GM21737 (cell line): ENCODE results near the gene ZFY.
"Not testable (repeated sequence)": the region's sequence is repeated elsewhere in the genome, so short reads cannot be mapped to it uniquely, and the experiment has no call there.

Source experiments
- ATAC-seq: cut with Tn5 transposase; IDR thresholded peaks from one replicate; pipeline ENCODE4 v1.9.1; 2021; ENCODE audit warnings: mild to moderate bottlenecking, moderate library complexity; ENCODE audit not compliant: unreplicated experiment

The ZFY gene

GRCh38 chrY:2972708-2973107, 37.5 kb downstream of the ZFY start:
- no peak for ATAC-seq

DNA sequence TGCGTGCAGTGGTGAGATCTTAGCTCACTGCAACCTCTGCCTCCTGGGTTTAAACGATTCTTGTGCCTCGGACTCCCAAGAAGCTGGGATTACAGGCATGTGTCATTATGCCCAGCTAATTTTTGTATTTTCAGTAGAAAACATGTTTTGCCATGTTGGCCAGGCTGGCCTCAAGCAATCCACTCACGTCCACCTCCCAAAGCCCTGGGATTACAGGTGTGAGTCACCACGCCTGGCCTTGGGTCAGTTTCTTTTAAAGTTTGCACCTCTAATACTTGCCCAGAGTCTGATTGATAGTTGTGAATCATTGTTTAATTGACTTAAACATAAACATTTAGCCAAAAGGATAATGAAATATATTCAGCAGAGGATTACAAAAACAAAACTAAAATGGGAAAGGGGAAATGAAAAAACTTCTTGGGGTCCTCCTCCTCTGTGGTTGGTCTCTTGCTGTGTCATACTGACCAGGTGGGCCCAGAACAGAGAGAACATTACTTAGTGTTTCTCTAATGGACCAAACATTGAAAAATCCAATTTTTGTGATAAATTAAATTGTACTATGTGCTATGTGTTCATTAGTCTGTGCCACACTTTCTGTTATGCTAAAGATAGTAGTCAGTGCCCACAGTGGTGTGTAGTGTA, 38.0 kb downstream of the ZFY start:
- no peak for ATAC-seq

GRCh38 chrY:2979283-2979682, 44.1 kb downstream of the ZFY start:
- ATAC-seq: no peak

GRCh38 chrY:2984491-2984890, 49.3 kb downstream of the ZFY start:
- no peak for ATAC-seq

GRCh38 chrY:2987178-2987577, 52.0 kb downstream of the ZFY start:
- ATAC-seq: not testable (repeated sequence)

- not testable (repeated sequence) for ATAC-seq
These were observed 62.2 kb downstream of the ZFY start for GRCh38 chrY:2997369-2997768.

DNA sequence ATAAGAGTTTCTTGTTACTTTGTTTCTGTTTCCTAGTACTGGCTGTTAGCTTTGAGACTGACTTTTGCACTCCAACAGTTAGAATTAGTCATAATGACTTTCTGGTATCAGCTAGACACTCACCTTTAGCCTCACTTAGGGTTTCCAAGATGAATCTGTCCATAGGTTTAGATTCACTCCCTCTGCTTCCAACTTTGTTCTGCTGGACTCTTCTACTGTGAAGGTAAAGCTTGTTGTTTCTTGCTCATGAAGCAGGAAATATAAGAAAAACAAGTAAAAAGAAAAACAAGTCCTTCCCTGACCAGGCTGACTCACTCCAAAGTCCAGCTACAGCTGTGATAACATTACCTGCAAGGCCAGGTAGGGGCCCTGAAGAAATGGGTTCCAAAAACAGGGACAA, 67.0 kb downstream of the ZFY start:
- no peak for ATAC-seq

GRCh38 chrY:3002680-3003515, 67.7 kb downstream of the ZFY start:
- peak; percentile 53 for ATAC-seq

GRCh38 chrY:3003516-3003830, 68.3 kb downstream of the ZFY start:
- peak; percentile 31 for ATAC-seq

- ATAC-seq: no peak
These were observed 68.7 kb downstream of the ZFY start for GRCh38 chrY:3003846-3004245.

DNA sequence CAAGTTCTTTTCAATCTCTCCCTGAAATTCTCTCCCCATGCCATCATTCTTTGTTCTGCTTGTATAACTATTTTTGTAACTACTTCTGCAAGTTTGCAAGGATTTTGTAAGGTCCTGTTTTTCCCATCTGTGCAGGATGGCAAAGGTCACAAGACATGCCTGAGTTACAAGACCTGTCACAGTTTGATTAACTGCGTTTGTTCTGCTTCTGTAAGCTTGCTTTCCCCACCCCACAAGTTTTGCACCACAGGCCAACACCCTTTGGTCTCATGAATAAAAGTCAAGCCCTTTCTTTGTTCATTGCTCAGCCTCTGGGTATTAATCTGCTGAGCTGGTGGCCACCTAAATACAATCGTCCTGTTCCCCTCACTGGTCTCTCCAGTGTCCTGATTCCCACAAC, 70.8 kb downstream of the ZFY start:
- ATAC-seq: not testable (repeated sequence)

DNA sequence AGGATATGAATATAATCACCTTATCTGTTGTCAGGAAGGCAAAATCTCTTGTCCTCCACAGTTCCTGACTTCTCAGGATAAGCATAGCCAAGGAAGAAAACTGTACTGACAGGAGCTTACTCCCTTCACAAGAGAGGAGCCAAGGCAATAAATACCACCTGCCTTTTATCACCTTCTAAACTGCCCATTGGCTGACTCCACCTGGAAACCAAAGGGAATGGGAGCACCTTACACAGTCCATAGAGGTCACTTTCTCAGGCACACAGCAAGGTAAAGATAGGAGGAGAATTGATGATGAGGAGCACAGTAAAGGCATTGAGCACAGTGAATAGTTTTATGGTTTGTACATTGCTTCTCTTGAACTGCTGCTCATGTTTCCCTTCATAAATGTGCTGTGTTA, 72.8 kb downstream of the ZFY start:
- no peak for ATAC-seq

GRCh38 chrY:3012226-3012625, 77.0 kb downstream of the ZFY start:
- ATAC-seq: no peak

DNA sequence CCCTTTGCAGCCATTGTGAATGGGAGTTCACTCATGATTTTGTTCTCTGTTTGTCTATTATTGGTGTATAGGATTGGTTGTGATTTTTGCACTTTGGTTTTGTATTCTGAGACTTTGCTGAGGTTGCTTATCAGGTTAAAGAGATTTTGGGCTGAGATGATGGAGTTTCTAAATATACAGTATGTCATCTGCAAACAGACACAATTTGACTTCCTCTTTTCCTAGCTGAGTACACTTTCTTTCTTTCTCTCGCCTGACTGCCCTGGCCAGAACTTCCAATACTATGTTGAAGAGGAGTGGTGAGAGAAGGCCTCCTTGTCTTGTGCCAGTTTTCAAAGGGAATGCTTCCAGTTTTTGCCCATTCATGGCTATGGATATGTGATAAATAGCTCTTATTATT, 81.4 kb downstream of the ZFY start:
- no peak for ATAC-seq

DNA sequence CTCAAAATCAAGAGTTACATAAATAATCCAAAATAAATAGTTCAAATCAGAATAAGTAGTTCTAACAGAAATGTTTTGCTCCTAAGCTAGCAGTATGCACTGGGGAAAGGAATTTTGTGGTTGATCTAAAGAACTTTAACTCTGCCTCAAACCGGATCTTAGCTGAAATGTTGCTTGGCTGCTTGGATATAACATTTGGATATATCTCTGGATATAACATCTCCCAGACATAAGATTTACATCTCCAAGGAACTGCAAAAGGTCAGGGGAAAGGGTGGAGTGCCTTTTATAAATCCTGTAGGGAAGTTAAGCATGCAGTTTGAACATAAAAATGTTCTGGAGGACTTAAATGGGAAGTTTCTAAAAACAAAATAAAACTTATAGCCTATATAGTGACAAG, 83.4 kb downstream of the ZFY start:
- ATAC-seq: no peak

GRCh38 chrY:3019584-3019983, 84.4 kb downstream of the ZFY start:
- ATAC-seq: no peak

GRCh38 chrY:3021176-3021575, 86.0 kb downstream of the ZFY start:
- no peak for ATAC-seq

GRCh38 chrY:3023606-3024005, 88.4 kb downstream of the ZFY start:
- ATAC-seq: no peak

- ATAC-seq: no peak
These were observed 90.2 kb downstream of the ZFY start for GRCh38 chrY:3025357-3025756.
